PC-3 (cell line): ENCODE measurements around the gene TSHZ2. TPM values are rescaled to one million over a fixed set of nuclear protein-coding genes. Genes with fewer than 3 reads are reported as not detected.
"Not testable (repeated sequence)": the region's sequence is repeated elsewhere in the genome, so short reads cannot be mapped to it uniquely, and the experiment has no call there.

Experiments used
- ATAC-seq: fragments of 200-7000 bp; cut with Tn5 transposase; 2 replicates; pipeline ENCODE4 v1.9.1; 2020; ENCODE audit warnings: mild to moderate bottlenecking, moderate library complexity
- BruUV-seq: library from RNA; stranded (reverse); fragments of 400-500 nt; replicated peaks from 2 replicates; lab custom pipeline; 2021; lab: Mats Ljungman, UMichigan
- CTCF ChIA-PET: fragments of 300-600 bp; sonication (Branson Sonifier 250); formaldehyde crosslinking; loops from one replicate; lab custom pipeline; 2022; ENCODE audit warnings: antibody characterized with exemption; lab: Charles Lee
- POLR2A ChIA-PET: fragments of 300-600 bp; sonication (Branson Sonifier 250); formaldehyde crosslinking; loops from one replicate; lab custom pipeline; 2022; ENCODE audit warnings: antibody characterized with exemption; ENCODE audit not compliant: unreplicated experiment; lab: Charles Lee
- DNase-seq: peaks from one replicate; pipeline ENCODE4 v3.0.0-alpha.2; 2015
- H2AFZ ChIP-seq: fragments of 300-600 bp; sonication (generic); 2 replicates; pipeline ENCODE4 v1.6.0; 2016; ENCODE audit warnings: antibody characterized with exemption, low read length
- H3F3A ChIP-seq: fragments of 300-600 bp; sonication (generic); one replicate; pipeline ENCODE4 v1.6.0; 2017; ENCODE audit warnings: antibody characterized with exemption, low read length, control low read depth, mild to moderate bottlenecking; ENCODE audit not compliant: unreplicated experiment
- H3K27ac ChIP-seq: fragments of 300-600 bp; sonication (generic); 2 replicates; pipeline ENCODE4 v1.5.1; 2016; ENCODE audit warnings: mild to moderate bottlenecking, low read length
- H3K27me3 ChIP-seq: fragments of 300-600 bp; sonication (generic); 2 replicates; pipeline ENCODE4 v1.6.1; 2016; ENCODE audit warnings: low read length, mixed read lengths
- H3K36me3 ChIP-seq: fragments of 300-600 bp; sonication (generic); 2 replicates; pipeline ENCODE4 v1.6.1; 2016; ENCODE audit warnings: low read depth, mixed run types, low read length, mixed read lengths
- H3K4me1 ChIP-seq: fragments of 300-600 bp; sonication (generic); 2 replicates; pipeline ENCODE4 v1.5.1; 2016; ENCODE audit warnings: low read length; ENCODE audit not compliant: insufficient read depth
- H3K4me2 ChIP-seq: fragments of 300-600 bp; sonication (generic); 2 replicates; pipeline ENCODE4 v1.6.0; 2016; ENCODE audit warnings: low read length
- H3K4me3 ChIP-seq: fragments of 300-600 bp; sonication (generic); 2 replicates; pipeline ENCODE4 v1.5.1; 2016; ENCODE audit warnings: mild to moderate bottlenecking, low read length, mixed read lengths
- H3K79me2 ChIP-seq: fragments of 300-600 bp; sonication (generic); 2 replicates; pipeline ENCODE4 v1.6.1; 2017; ENCODE audit warnings: low read length, mixed read lengths
- H3K9ac ChIP-seq: fragments of 300-600 bp; sonication (generic); 2 replicates; pipeline ENCODE4 v1.6.0; 2016; ENCODE audit warnings: mild to moderate bottlenecking, low read length
- H3K9me2 ChIP-seq: fragments of 300-600 bp; sonication (generic); replicated peaks from 2 replicates; pipeline ENCODE4 v1.6.1; 2016; ENCODE audit warnings: mixed run types, low read length, mixed read lengths
- H3K9me3 ChIP-seq: fragments of 300-600 bp; sonication (generic); 2 replicates; pipeline ENCODE4 v1.6.1; 2016; ENCODE audit warnings: low read length, mixed read lengths
- H4K20me1 ChIP-seq: fragments of 300-600 bp; sonication (generic); 2 replicates; pipeline ENCODE4 v1.6.1; 2016; ENCODE audit warnings: low read length, mixed read lengths
- EZH2 ChIP-seq: fragments of 300-600 bp; sonication (generic); IDR thresholded peaks from one replicate; pipeline ENCODE4 v1.6.1; 2017; ENCODE audit warnings: antibody characterized with exemption, mild to moderate bottlenecking, low read length; ENCODE audit not compliant: unreplicated experiment
- EZH2phosphoT487 ChIP-seq: fragments of 300-600 bp; sonication (generic); IDR thresholded peaks from 2 replicates; pipeline ENCODE4 v1.6.1; 2018; ENCODE audit warnings: mild to moderate bottlenecking, antibody characterized with exemption, low read length, borderline replicate concordance
- intact Hi-C: fragments of 100-400 bp; cut with micrococcal nuclease; formaldehyde crosslinking; loops from 2 replicates; pipeline ENCODE4 v1.9.0; 2023
- total RNA-seq: library from RNA; depleted of rRNA; stranded (reverse); fragments of >200 nt; gene quantifications from 2 replicates; pipeline ENCODE4 v1.2.3, GENCODE V29; 2014
- TF ChIP-seq, protein P1 (sequence below): fragments of 300-600 bp; sonication (generic); conservative IDR thresholded peaks from 2 replicates; pipeline ENCODE4 v1.5.1; 2017; ENCODE audit warnings: antibody characterized with exemption, low read depth, mild to moderate bottlenecking, low read length

Gene TSHZ2
- total RNA-seq, 1 experiment from 2014 or later, result not detected

DNA sequence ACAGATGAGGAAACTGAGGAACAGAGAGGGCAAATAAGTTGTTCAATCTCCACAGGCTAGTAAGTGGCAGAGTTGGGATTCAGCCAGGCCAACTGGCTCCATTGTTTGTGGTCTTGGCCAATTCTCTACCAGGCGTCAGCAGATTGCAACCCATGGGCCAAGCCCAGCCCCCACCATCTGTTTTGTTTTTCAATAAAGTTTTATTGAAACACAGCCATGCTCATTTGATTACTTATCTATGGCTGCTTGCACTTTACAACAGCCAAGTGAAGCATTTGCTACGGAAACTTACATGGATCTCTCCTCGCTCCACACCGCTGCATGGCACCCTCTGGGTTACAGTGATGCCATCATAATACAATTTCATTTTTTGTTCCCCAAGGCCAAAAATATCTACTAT lies 530.7 kb downstream of the TSHZ2 start:
- Histone ChIP-seq H3K4me3 (peak overlapping the region; percentile 66), H3K4me2 (peak overlapping the region; percentile 80), H3K4me1 (peaks cover 11% of the 10 kb centered on the region), H4K20me1 (no peaks in the 10 kb centered on the region), H3F3A (no peaks in the 10 kb centered on the region), H3K36me3 (no peaks in the 10 kb centered on the region), H3K27ac (no peak overlapping the region), H3K9ac (no peak overlapping the region), H3K9me3 (no peaks in the 10 kb centered on the region), H3K27me3 (no peaks in the 10 kb centered on the region), H3K9me2 (no peaks in the 10 kb centered on the region), H2AFZ (no peak overlapping the region), H3K79me2 (peaks cover 19% of the 10 kb centered on the region)
- no TSS peak for BruUV-seq
- ATAC-seq (no peak), DNase-seq (no peak)
- POLR2A ChIA-PET, result no interaction called here
- TF ChIP-seq EZH2 (no peak), EZH2phosphoT487 (no peak)
- TF ChIP-seq, protein P1, sequence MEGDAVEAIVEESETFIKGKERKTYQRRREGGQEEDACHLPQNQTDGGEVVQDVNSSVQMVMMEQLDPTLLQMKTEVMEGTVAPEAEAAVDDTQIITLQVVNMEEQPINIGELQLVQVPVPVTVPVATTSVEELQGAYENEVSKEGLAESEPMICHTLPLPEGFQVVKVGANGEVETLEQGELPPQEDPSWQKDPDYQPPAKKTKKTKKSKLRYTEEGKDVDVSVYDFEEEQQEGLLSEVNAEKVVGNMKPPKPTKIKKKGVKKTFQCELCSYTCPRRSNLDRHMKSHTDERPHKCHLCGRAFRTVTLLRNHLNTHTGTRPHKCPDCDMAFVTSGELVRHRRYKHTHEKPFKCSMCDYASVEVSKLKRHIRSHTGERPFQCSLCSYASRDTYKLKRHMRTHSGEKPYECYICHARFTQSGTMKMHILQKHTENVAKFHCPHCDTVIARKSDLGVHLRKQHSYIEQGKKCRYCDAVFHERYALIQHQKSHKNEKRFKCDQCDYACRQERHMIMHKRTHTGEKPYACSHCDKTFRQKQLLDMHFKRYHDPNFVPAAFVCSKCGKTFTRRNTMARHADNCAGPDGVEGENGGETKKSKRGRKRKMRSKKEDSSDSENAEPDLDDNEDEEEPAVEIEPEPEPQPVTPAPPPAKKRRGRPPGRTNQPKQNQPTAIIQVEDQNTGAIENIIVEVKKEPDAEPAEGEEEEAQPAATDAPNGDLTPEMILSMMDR, result no peak
- intact Hi-C loops, result no loop called here
- CTCF ChIA-PET, result no interaction called here

DNA sequence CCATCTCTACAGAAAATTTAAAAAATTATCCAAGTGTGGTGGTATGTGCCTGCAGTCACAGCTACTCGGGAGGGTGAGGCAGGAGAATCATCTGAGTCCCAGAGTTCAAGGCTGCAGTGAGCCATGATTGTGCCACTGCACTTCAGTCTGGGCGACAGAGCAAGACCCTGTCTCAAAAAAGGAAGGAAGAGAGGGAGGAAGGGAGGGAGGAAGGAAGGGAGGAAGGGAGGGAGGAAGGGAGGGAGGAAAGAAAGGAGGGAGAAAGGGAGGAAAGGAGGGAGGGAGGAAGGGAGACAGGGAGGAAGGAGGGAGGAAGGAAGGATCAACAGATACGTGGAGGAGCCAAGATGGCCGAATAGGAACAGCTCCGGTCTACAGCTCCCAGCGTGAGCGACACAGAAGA lies 531.4 kb downstream of the TSHZ2 start:
- H3K4me2 ChIP-seq, result peak overlapping the region; percentile 80
- peaks cover 11% of the 10 kb centered on the region for H3K4me1 ChIP-seq
- intact Hi-C loops, result no loop called here
- no peaks in the 10 kb centered on the region for H3K9me3 ChIP-seq
- 0 out of 2 replicates have a peak overlapping the region, but pooled peaks have one; percentile 2 for H3K27ac ChIP-seq
- peak; percentile 87 for ATAC-seq
- H3K27me3 ChIP-seq, result no peaks in the 10 kb centered on the region
- H2AFZ ChIP-seq, result peak overlapping the region; percentile 81
- H4K20me1 ChIP-seq, result no peaks in the 10 kb centered on the region
- TF ChIP-seq EZH2 (no peak), EZH2phosphoT487 (no peak)
- TF ChIP-seq, protein P1, result no peak
- peak overlapping the region; percentile 66 for H3K4me3 ChIP-seq
- H3K79me2 ChIP-seq, result peaks cover 19% of the 10 kb centered on the region
- no peaks in the 10 kb centered on the region for H3F3A ChIP-seq
- CTCF ChIA-PET, result no interaction called here
- DNase-seq, result no peak
- POLR2A ChIA-PET, result interaction anchor here (0.6 kb wide), 1 partner anchor 645 kb away, joined by 5 read pairs; no protein-coding TSS in a partner anchor
- H3K9me2 ChIP-seq, result no peaks in the 10 kb centered on the region
- peak overlapping the region; percentile 60 for H3K9ac ChIP-seq
- H3K36me3 ChIP-seq, result no peaks in the 10 kb centered on the region
- BruUV-seq, result no TSS peak

DNA sequence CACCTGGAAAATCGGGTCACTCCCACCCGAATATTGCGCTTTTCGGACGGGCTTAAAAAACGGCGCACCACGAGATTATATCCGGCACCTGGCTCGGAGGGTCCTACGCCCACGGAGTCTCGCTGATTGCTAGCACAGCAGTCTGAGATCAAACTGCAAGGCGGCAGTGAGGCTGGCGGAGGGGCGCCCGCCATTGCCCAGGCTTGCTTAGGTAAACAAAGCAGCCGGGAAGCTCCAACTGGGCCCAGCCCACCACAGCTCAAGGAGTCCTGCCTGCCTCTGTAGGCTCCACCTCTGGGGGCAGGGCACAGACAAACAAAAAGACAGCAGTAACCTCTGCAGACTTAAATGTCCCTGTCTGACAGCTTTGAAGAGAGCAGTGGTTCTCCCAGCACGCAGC lies 531.9 kb downstream of the TSHZ2 start:
- H3K9me2 ChIP-seq, CTCF ChIA-PET, H3K36me3 ChIP-seq, DNase-seq, H3F3A ChIP-seq, H3K9me3 ChIP-seq, H3K27ac ChIP-seq, intact Hi-C loops, H4K20me1 ChIP-seq, H3K27me3 ChIP-seq, H3K4me2 ChIP-seq, H2AFZ ChIP-seq: not testable (repeated sequence)
- H3K4me3 ChIP-seq, result peak overlapping the region; percentile 66; the same call in 1 of the 2 replicates
- peaks cover 19% of the 10 kb centered on the region for H3K79me2 ChIP-seq
- POLR2A ChIA-PET, result interaction anchor here (0.6 kb wide), 1 partner anchor 646 kb away, joined by 5 read pairs; no protein-coding TSS in a partner anchor
- TSS peak; percentile 56 for BruUV-seq
- peaks cover 11% of the 10 kb centered on the region for H3K4me1 ChIP-seq
- peak; percentile 60 for ATAC-seq
- H3K9ac ChIP-seq, result peak overlapping the region; percentile 60
